Measurements from ENCODE around the gene CRYBG1. TPM values are rescaled to one million over a fixed set of nuclear protein-coding genes. Genes with fewer than 3 reads are reported as not detected.

CRYBG1 gene
- total and polyA plus RNA-seq, 2 of the 4 experiments (the other 2 are of a cell fraction) = 0.38 to 1.1 TPM

GRCh38 chr6:106563614-106564013 is 203.1 kb downstream of the CRYBG1 start:
- no peak overlapping the region for H3K4ac ChIP-seq (ENCODE audit: low read depth, low read length)
- no peak overlapping the region for H3K4me3 ChIP-seq (ENCODE audit: insufficient read depth, low read depth, low read length)
- H2AK9ac ChIP-seq (replicated peaks; ENCODE audit: low read depth, low read length, poor library complexity) = no peak overlapping the region
- H3K9me3 ChIP-seq (ENCODE audit: control insufficient read depth, insufficient read depth, low read length) = no peaks in the 10 kb centered on the region
- DNase-seq = no peak
- H2BK5ac ChIP-seq (ENCODE audit: low read depth, low read length, poor library complexity, severe bottlenecking) = no peak overlapping the region
- no peak overlapping the region for H3K14ac ChIP-seq (replicated peaks; ENCODE audit: low read depth, low read length)
- no peak overlapping the region for H3K56ac ChIP-seq (ENCODE audit: extremely low read depth, insufficient read depth, low read length)
- peaks cover 2% of the 10 kb centered on the region; the same call in 1 of the 2 replicates for H3K4me1 ChIP-seq (ENCODE audit: control insufficient read depth, insufficient read depth, low read length)
- TF ChIP-seq ELK1 (IDR thresholded peaks at IDR 0.05; ENCODE audit: borderline replicate concordance, low read depth, low read length) = no peak
- no peak for TF ChIP-seq BHLHE40 (IDR thresholded peaks at IDR 0.05; ENCODE audit: low read depth, low read length)
- TF ChIP-seq FOS (IDR thresholded peaks at IDR 0.05; ENCODE audit: low read depth, low read length) = no peak
- no peak for TF ChIP-seq MXI1 (IDR thresholded peaks at IDR 0.05; ENCODE audit: borderline replicate concordance, low read depth, low read length)
- TF ChIP-seq CEBPB (IDR thresholded peaks at IDR 0.05; ENCODE audit: low read depth, low read length) = no peak
- no peak for TF ChIP-seq USF2 (IDR thresholded peaks at IDR 0.05; ENCODE audit: low read depth, low read length)
- TF ChIP-seq CHD1 (IDR thresholded peaks at IDR 0.05; ENCODE audit: low read depth, low read length) = no peak
- TF ChIP-seq CTCF (conservative IDR thresholded peaks at IDR 0.05; ENCODE audit: low read depth, low read length) = no peak
- no peak for TF ChIP-seq NFE2L2 (IDR thresholded peaks at IDR 0.05; ENCODE audit: low read depth, low read length)
- TF ChIP-seq POLR2A (IDR thresholded peaks at IDR 0.05; ENCODE audit: low read depth, low read length) = no peak
- no peak for TF ChIP-seq SMC3 (IDR thresholded peaks at IDR 0.05; ENCODE audit: low read depth, low read length)
- TF ChIP-seq RAD21 (IDR thresholded peaks at IDR 0.05; ENCODE audit: low read length) = no peak
- TF ChIP-seq RFX5 (IDR thresholded peaks at IDR 0.05; ENCODE audit: low read depth, low read length) = no peak
- TF ChIP-seq MAFK (IDR thresholded peaks at IDR 0.05; ENCODE audit: low read depth, low read length) = no peak
- no peak for TF ChIP-seq RCOR1 (IDR thresholded peaks at IDR 0.05; ENCODE audit: insufficient replicate concordance, low read length)
- no peak for TF ChIP-seq MAZ (IDR thresholded peaks at IDR 0.05; ENCODE audit: borderline replicate concordance, low read depth, low read length)
- H4K20me1 ChIP-seq (ENCODE audit: insufficient read depth, low read length) = no peaks in the 10 kb centered on the region
- no peak overlapping the region for H2BK15ac ChIP-seq (ENCODE audit: low read depth, low read length)
- no peak overlapping the region for H3K23ac ChIP-seq (ENCODE audit: low read depth, low read length)
- POLR2A ChIA-PET (ENCODE audit: unreplicated experiment) = no interaction called here
- no peak overlapping the region for H4K5ac ChIP-seq (ENCODE audit: low read depth, low read length)
- intact Hi-C loops (cut with micrococcal nuclease) = no loop called here
- in situ Hi-C loops (cut with MboI; ENCODE audit: low sequenced_read_pairs) = loop anchor here (10.0 kb wide), 2 partner anchors 219 to 421 kb away; no protein-coding TSS in a partner anchor
- H4K8ac ChIP-seq (ENCODE audit: low read depth in 2 of 2, low read length in 2 of 2) = no peak overlapping the region
- CTCF ChIA-PET = interaction anchor here (1.0 to 1.2 kb wide), 4 partner anchors 116 to 416 kb away, joined by 3 to 4 read pairs (median 3); no protein-coding TSS in a partner anchor
- H3K36me3 ChIP-seq (ENCODE audit: control insufficient read depth, insufficient read depth, low read length) = no peaks in the 10 kb centered on the region
- no peak overlapping the region for H3K4me2 ChIP-seq (ENCODE audit: low read depth, low read length)
- ATAC-seq (ENCODE audit: low read depth) = no peak
- no peaks in the 10 kb centered on the region for H3K9me1 ChIP-seq (ENCODE audit: insufficient read depth, low read length)
- H2BK20ac ChIP-seq (ENCODE audit: low read depth, low read length) = no peak overlapping the region
- H2BK120ac ChIP-seq (ENCODE audit: low read depth, low read length) = no peak overlapping the region
- no peaks in the 10 kb centered on the region for H3K79me1 ChIP-seq (ENCODE audit: low read depth in 1 of 2, low read length in 2 of 2)
- no peaks in the 10 kb centered on the region for H3K27me3 ChIP-seq (ENCODE audit: control insufficient read depth, insufficient read depth, low read length)
- no TSS peak for BruUV-seq (replicated peaks)
- H2AK5ac ChIP-seq (ENCODE audit: low read depth, low read length) = no peak overlapping the region
- H3K18ac ChIP-seq (ENCODE audit: low read depth, low read length) = no peak overlapping the region
- no peak overlapping the region for H3K9ac ChIP-seq (ENCODE audit: low read depth, low read length)
- no peak overlapping the region for H3K27ac ChIP-seq (ENCODE audit: insufficient read depth, low read length)
- WGBS, 2 experiments (ENCODE audit: extremely low coverage in 2 of 2, insufficient read length in 1 of 2) = no CpG with 5 or more reads among the region's 2 CpGs
- no peak overlapping the region for H2AFZ ChIP-seq (replicated peaks; ENCODE audit: low read length, poor library complexity)
- H4K91ac ChIP-seq (ENCODE audit: insufficient read depth, low read depth, low read length) = no peak overlapping the region
- dilution Hi-C loops (cut with HindIII; ENCODE audit: low sequenced_read_pairs, unreplicated experiment) = loop anchor here (25.0 kb wide), 1 partner anchor 126 kb away; no protein-coding TSS in a partner anchor

Measured in IMR-90 (cell line).